Peyer's patch (tissue), 4 donors: Measurements from ENCODE around the gene CHMP6.

Experiments
- POLR2A ChIP-seq, 2 donors: fragments of 450-650 bp; IDR thresholded peaks; one replicate each; pipeline ENCODE4 v1.5.1; 2017; ENCODE audit warnings: antibody characterized with exemption in 2 of 2, mild to moderate bottlenecking in 2 of 2, moderate library complexity in 2 of 2
- TF ChIP-seq, protein P1 (sequence below), 6 experiments: fragments of 450-650 bp in 4 of 6; fragments of 200-600 bp in 2 of 6; sonication (generic) in 1 of 6; IDR thresholded peaks; one replicate each; pipeline ENCODE4 v1.5.1; 2017 to 2019; ENCODE audit warnings: antibody characterized with exemption in 6 of 6, mild to moderate bottlenecking in 3 of 6, moderate library complexity in 1 of 6

DNA sequence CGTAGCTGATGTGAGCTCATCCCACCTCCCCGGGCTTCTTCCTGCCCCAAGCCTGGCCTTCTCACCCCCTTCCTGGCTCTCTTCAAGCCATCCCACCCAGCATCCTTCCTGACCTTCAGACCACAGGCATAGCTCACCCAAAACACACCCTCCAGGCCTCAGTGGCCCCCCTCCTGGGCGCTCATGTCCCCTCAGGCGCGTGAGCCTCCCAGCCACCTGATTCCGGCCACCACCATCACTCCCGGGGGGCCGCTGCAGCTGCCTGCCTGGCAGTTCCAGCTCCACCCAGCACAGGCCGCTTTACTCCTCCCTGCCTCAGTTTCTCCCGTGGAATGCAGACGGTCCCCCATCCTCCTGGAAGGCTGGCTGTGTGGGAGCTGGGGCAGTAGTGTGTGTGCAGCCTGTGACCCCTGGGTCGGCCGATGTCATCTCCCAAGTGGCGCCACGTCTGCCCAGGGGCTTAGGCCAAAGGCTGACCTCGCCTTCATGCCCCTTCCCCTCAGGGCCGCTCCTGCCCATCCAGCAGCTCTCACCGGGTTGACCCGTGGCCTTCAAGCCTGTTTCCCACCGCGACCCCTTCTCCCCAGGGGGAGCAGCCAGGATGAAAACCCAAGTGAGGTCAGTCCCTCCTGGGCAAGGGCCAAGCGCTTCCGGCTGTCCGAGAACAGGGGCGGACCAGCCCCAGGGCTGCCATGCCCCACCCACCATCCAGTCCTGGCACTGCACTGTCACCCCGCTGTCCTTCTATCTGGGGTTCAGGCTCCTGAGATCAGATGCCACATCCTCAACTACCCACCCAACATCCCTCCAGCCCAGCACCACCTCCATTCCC lies 11.9 kb upstream of the CHMP6 start:
- TF ChIP-seq, protein P1, sequence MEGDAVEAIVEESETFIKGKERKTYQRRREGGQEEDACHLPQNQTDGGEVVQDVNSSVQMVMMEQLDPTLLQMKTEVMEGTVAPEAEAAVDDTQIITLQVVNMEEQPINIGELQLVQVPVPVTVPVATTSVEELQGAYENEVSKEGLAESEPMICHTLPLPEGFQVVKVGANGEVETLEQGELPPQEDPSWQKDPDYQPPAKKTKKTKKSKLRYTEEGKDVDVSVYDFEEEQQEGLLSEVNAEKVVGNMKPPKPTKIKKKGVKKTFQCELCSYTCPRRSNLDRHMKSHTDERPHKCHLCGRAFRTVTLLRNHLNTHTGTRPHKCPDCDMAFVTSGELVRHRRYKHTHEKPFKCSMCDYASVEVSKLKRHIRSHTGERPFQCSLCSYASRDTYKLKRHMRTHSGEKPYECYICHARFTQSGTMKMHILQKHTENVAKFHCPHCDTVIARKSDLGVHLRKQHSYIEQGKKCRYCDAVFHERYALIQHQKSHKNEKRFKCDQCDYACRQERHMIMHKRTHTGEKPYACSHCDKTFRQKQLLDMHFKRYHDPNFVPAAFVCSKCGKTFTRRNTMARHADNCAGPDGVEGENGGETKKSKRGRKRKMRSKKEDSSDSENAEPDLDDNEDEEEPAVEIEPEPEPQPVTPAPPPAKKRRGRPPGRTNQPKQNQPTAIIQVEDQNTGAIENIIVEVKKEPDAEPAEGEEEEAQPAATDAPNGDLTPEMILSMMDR (IDR thresholded peaks at IDR 0.05) = no peak
- TF ChIP-seq POLR2A (IDR thresholded peaks at IDR 0.05) = no peak
